Right lobe of liver (tissue), 6 donors: ENCODE results near the gene KTN1. TPM values are rescaled to one million over a fixed set of nuclear protein-coding genes. Genes with fewer than 3 reads are reported as not detected.

Source experiments
- ATAC-seq, 4 donors: fragments of 200-7000 bp; cut with Tn5 transposase; one replicate each; pipeline ENCODE4 v1.9.1; 2020; ENCODE audit warnings: mild to moderate bottlenecking in 4 of 4, moderate library complexity in 4 of 4
- DNase-seq, 3 donors: peaks; one replicate each; pipeline ENCODE4 v3.0.0-alpha.2; 2020
- H3K27ac ChIP-seq, 3 donors: fragments of 200-600 bp; one replicate each; pipeline ENCODE4 v1.8.0; 2022
- H3K27me3 ChIP-seq, 2 donors: fragments of 200-600 bp; one replicate each; pipeline ENCODE4 v1.8.0; 2022
- H3K36me3 ChIP-seq, 4 donors: fragments of 200-600 bp; sonication (generic) in 1 of 4; one replicate each; pipeline versions ENCODE4 v1.5.1 to v1.8.0; 2017 to 2022; ENCODE audit warnings: control low read depth in 1 of 4
- H3K4me1 ChIP-seq, 4 donors: fragments of 200-600 bp; sonication (generic) in 1 of 4; one replicate each; pipeline versions ENCODE4 v1.5.1 to v1.8.0; 2017 to 2022; ENCODE audit warnings: control low read depth in 1 of 4
- H3K4me3 ChIP-seq, 3 donors: fragments of 200-600 bp; one replicate each; pipeline ENCODE4 v1.8.0; 2022
- H3K9me3 ChIP-seq, 4 donors: fragments of 200-600 bp; sonication (generic) in 1 of 4; one replicate each; pipeline versions ENCODE4 v1.5.1 to v1.8.0; 2017 to 2022; ENCODE audit warnings: control low read depth in 1 of 4
- POLR2A ChIP-seq: fragments of 450-650 bp; IDR thresholded peaks from one replicate; pipeline ENCODE4 v1.6.1; 2017; ENCODE audit warnings: antibody characterized with exemption, mild to moderate bottlenecking
- WGBS: methylation state at CpG from one replicate; pipeline ENCODE4 v1.1.6; 2018; ENCODE audit warnings: low coverage, low lambda C conversion rate; ENCODE audit not compliant: insufficient coverage; ENCODE audit errors: missing lambda C conversion rate; 5-methylcytosine and 5-hydroxymethylcytosine counted together
- intact Hi-C, 2 donors: fragments of 100-400 bp; cut with DNase I; formaldehyde crosslinking; loops; one replicate each; pipeline versions ENCODE4 v1.11.2 to v1.14.1; 2022
- total RNA-seq, 6 experiments: library from RNA; depleted of rRNA in 2 of 6; stranded (reverse); fragments of >200 nt in 2 of 6; fragmentation: NEBNext Ultra II Directional in 3 of 6; extraction: Animal tissue kit (Norgen Biotek cat#: 25700) in 3 of 6; gene quantifications; one replicate each; pipeline versions ENCODE4 v1.1.0 to v1.2.4, GENCODE V29; 2016 to 2023
- TF ChIP-seq, protein P1 (sequence below), 4 donors: fragments of 200-600 bp in 3 of 4; fragments of 450-650 bp in 1 of 4; IDR thresholded peaks; one replicate each; pipeline versions ENCODE4 v1.5.1 to v1.8.0; 2016 to 2022; ENCODE audit warnings: antibody characterized with exemption in 4 of 4, mild to moderate bottlenecking in 2 of 4
- donor health status: DM: no; HTN: yes; CAD: no.
- donor health status: DM: no; HTN: no; CAD: no.
- donor health status: DM: no; HTN: no; CAD: no.
- donor health status: DM: no; HTN: yes; CAD: no.
- donor health status: DM: no; HTN: yes; CAD: no.

Gene KTN1
- total RNA-seq, 6 experiments from 2014 or later = 55.8 to 90.8 (median 64.1) TPM

DNA sequence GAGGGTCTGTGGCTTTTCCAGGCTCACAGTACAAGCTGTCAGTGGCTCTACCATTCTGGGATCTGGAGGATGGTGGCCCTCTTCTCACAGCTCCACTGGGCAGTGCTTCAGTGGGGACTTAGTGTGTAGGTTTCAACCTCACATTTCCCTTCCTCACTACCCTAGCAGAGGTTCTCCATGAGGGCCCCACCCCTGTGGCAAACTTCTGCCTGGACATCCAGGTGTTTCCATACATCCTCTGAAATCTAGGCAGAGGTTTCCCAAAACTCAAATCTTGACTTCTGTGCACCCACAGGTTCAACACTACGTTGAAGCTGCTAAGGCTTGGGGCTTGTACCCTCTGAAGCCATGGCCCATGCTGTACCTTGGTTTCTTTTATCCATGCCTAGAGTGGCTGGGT lies 40.3 kb downstream of the KTN1 start:
- no peak for DNase-seq
- Histone ChIP-seq H3K9me3 (no peaks in the 10 kb centered on the region), H3K36me3 (peaks cover 0 to 53% (median 14%) of the 10 kb centered on the region in 4 donors), H3K27ac (no peak overlapping the region), H3K4me1 (no peaks in the 10 kb centered on the region), H3K4me3 (no peak overlapping the region), H3K27me3 (no peaks in the 10 kb centered on the region)
- TF ChIP-seq POLR2A = no peak
- TF ChIP-seq, protein P1, sequence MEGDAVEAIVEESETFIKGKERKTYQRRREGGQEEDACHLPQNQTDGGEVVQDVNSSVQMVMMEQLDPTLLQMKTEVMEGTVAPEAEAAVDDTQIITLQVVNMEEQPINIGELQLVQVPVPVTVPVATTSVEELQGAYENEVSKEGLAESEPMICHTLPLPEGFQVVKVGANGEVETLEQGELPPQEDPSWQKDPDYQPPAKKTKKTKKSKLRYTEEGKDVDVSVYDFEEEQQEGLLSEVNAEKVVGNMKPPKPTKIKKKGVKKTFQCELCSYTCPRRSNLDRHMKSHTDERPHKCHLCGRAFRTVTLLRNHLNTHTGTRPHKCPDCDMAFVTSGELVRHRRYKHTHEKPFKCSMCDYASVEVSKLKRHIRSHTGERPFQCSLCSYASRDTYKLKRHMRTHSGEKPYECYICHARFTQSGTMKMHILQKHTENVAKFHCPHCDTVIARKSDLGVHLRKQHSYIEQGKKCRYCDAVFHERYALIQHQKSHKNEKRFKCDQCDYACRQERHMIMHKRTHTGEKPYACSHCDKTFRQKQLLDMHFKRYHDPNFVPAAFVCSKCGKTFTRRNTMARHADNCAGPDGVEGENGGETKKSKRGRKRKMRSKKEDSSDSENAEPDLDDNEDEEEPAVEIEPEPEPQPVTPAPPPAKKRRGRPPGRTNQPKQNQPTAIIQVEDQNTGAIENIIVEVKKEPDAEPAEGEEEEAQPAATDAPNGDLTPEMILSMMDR (IDR thresholded peaks at IDR 0.05) = no peak
- no peak for ATAC-seq
- 100% methylated on average over 1 of the region's 1 CpG for WGBS
- intact Hi-C loops = no loop called here

DNA sequence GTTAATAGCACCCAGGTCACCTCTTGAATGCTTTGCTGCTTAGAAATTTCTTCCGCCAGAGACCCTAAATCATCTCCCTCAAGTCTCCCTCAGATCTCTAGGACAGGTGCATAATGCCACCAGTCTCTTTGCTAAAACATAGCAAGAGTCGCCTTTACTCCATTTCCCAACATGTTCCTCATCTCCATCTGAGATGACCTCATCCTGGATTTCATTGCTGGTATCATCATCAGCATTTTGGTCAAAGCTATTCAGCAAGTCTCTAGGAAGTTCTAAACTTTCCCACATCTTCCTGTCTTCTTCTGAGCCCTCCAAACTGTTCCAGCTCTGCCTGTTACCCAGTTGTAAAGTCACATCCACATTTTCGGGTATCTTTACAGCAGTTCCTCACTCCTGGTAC lies 41.0 kb downstream of the KTN1 start:
- no peaks in the 10 kb centered on the region for H3K27me3 ChIP-seq
- peaks cover 0 to 53% (median 14%) of the 10 kb centered on the region in 4 donors for H3K36me3 ChIP-seq
- WGBS = 97% methylated on average over 3 of the region's 3 CpGs
- DNase-seq (no peak), ATAC-seq (no peak)
- intact Hi-C loops = no loop called here
- no peak overlapping the region for H3K4me3 ChIP-seq
- no peak for TF ChIP-seq POLR2A
- TF ChIP-seq, protein P1 (IDR thresholded peaks at IDR 0.05) = no peak
- H3K9me3 ChIP-seq = no peaks in the 10 kb centered on the region
- no peak overlapping the region for H3K27ac ChIP-seq
- H3K4me1 ChIP-seq = no peaks in the 10 kb centered on the region

DNA sequence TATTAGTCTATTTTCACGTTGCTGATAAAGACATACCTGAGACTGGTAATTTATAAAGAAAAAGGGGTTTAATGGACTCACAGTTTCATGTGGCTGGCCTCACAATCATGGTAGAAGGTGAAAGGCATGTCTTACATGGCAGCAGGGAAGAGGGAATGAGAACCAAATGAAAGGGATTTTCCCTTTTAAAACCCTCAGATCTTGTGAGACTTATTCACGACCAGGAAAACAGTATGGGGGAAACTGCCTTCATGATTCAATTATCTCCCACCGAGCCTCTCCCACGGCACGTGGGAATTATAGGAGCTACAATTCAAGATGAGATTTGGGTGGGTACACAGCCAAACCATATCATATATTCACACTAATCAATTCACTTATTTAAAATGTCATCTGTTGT lies 41.4 kb downstream of the KTN1 start:
- Histone ChIP-seq H3K4me1 (no peaks in the 10 kb centered on the region), H3K27ac (no peak overlapping the region), H3K9me3 (no peaks in the 10 kb centered on the region), H3K4me3 (no peak overlapping the region), H3K36me3 (peaks cover 0 to 52% (median 14%) of the 10 kb centered on the region in 4 donors), H3K27me3 (no peaks in the 10 kb centered on the region)
- ATAC-seq (no peak), DNase-seq (no peak)
- WGBS = 98% methylated on average over 5 of the region's 5 CpGs
- intact Hi-C loops = no loop called here
- TF ChIP-seq, protein P1 (IDR thresholded peaks at IDR 0.05) = no peak
- TF ChIP-seq POLR2A = no peak

DNA sequence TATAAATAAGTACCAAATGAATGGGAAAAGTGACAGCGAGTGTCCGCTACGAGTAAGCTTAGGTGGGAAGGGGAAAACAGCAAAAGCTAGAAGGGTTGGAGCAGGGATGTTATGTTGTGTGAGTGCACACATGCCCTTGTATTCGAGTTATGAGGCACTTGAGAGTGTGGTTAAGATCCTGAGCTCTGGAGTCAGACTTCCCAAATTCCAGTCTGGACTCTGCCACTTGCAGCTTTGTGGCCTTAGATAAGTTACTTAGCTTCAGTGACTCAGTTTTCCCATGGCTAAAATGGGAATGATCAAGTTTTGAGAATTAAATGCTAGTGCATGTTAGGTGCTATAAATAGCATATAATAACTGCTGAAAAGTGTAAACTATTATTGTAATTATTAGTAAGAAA lies 44.9 kb downstream of the KTN1 start:
- no peak overlapping the region for H3K27ac ChIP-seq
- 94% methylated on average over 4 of the region's 4 CpGs for whole genome bisulfite sequencing
- TF ChIP-seq POLR2A = no peak
- TF ChIP-seq, protein P1 (IDR thresholded peaks at IDR 0.05) = no peak
- H3K4me1 ChIP-seq = no peaks in the 10 kb centered on the region
- peaks cover 0 to 27% (median 4%) of the 10 kb centered on the region in 4 donors for H3K36me3 ChIP-seq
- H3K9me3 ChIP-seq = no peaks in the 10 kb centered on the region
- ATAC-seq (no peak), DNase-seq (no peak)
- intact Hi-C loops = no loop called here
- no peaks in the 10 kb centered on the region for H3K27me3 ChIP-seq
- no peak overlapping the region for H3K4me3 ChIP-seq

DNA sequence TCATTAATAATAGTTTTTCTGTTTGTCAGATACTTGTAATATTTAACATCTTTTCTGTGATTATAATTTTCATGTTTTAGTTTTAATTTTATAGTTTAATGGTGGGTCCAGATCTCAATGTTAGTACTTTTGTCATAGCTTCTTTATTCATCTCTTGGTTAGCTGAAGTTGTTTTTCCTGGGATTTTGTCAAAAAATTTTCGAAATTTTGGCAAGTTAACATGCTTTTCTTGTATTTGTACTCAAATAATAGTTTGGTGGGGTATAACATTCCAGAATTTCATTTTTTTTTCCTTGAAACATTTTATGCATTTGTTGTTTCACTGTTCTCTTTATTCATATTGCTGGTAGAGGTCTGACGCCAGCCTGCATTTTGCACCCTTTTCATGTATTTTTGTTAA lies 45.5 kb downstream of the KTN1 start:
- no peak for ATAC-seq

More for the DNA sequence above, 45.5 kb downstream of the KTN1 start:
- no peaks in the 10 kb centered on the region for H3K27me3 ChIP-seq
- no peak overlapping the region for H3K4me3 ChIP-seq
- H3K27ac ChIP-seq = no peak overlapping the region
- TF ChIP-seq, protein P1 (IDR thresholded peaks at IDR 0.05) = no peak
- no peak for TF ChIP-seq POLR2A
- intact Hi-C loops = no loop called here
- H3K4me1 ChIP-seq = no peaks in the 10 kb centered on the region
- 82% methylated on average over 2 of the region's 2 CpGs for WGBS
- H3K9me3 ChIP-seq = no peaks in the 10 kb centered on the region
- DNase-seq = no peak
- peaks cover 0 to 24% (median 4%) of the 10 kb centered on the region in 4 donors for H3K36me3 ChIP-seq
